HFFc6 (cell line): ENCODE data around the gene CLEC20A. TPM values are rescaled to one million over a fixed set of nuclear protein-coding genes. Genes with fewer than 3 reads are reported as not detected.

Source experiments
- DNase-seq: peaks from one replicate; pipeline ENCODE4 v3.0.0-alpha.2; 2018
- H3K27ac Mint-ChIP-seq: 2 replicates; pipeline ENCODE4 v1.8.0; 2020; ENCODE audit warnings: mild to moderate bottlenecking, mixed read lengths
- H3K27me3 Mint-ChIP-seq: 2 replicates; pipeline ENCODE4 v1.8.0; 2021; ENCODE audit warnings: mild to moderate bottlenecking, moderate library complexity, mixed read lengths; ENCODE audit not compliant: insufficient read depth
- H3K36me3 Mint-ChIP-seq: 2 replicates; pipeline ENCODE4 v1.8.0; 2021; ENCODE audit warnings: low read depth, mixed read lengths
- H3K4me1 Mint-ChIP-seq: 2 replicates; pipeline ENCODE4 v1.8.0; 2020; ENCODE audit warnings: low read depth, mixed read lengths
- H3K4me3 Mint-ChIP-seq: 2 replicates; pipeline ENCODE4 v1.8.0; 2020; ENCODE audit warnings: mild to moderate bottlenecking, moderate library complexity, mixed read lengths
- H3K9me3 Mint-ChIP-seq: 2 replicates; pipeline ENCODE4 v1.8.0; 2020; ENCODE audit warnings: mild to moderate bottlenecking, mixed read lengths
- total RNA-seq, 6 experiments: library from RNA; stranded (reverse); fragmentation: NEBNext Ultra II Directional; extraction: Animal tissue kit (Norgen Biotek cat#: 25700); gene quantifications; 2 replicates in 1 of 6; 3 replicates in 5 of 6; pipeline ENCODE4 v1.2.3, GENCODE V29; 2021
- TF ChIP-seq, protein P1 (sequence below): fragments of 200-600 bp; sonication (generic); IDR thresholded peaks from 2 replicates; pipeline ENCODE4 v1.5.0; 2021; ENCODE audit warnings: antibody characterized with exemption, mild to moderate bottlenecking

CLEC20A gene
- total RNA-seq, 6 experiments from 2014 or later = not detected

DNA sequence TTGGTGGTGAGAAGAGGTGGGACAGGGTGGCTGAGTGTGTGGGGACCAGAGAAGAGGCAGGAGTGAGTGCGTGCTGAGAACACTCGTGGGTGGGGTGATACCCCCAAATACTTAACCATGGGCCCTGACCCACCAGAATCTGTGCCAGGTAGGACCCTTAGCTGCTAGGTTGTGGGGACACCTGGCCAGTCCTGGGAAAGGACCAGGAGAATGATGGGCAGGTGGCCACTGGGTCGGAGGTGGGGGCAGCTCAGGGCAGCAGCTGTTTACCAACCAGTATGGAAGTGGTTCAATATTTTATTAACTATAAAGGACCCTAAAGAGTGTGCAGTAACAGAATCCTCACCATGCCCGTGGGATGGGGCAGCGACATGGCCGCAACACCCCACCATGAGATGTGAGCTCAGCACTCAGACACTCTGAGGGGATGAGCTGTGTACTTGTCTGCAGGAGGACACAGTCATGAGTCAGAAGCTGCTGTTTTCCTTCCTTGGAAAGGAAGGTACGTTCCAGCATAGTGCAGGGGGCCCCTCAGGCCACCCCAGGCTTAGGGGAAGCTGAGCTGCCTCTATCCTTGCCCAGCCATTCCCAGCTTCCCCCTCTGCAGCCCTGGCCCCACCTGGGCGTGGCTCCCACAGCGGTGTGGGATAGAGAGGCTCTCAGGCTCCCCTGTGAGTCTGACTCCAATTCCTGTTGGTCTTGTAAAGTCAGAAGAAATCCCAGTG, 41.6 kb upstream of the CLEC20A start:
- TF ChIP-seq, protein P1, sequence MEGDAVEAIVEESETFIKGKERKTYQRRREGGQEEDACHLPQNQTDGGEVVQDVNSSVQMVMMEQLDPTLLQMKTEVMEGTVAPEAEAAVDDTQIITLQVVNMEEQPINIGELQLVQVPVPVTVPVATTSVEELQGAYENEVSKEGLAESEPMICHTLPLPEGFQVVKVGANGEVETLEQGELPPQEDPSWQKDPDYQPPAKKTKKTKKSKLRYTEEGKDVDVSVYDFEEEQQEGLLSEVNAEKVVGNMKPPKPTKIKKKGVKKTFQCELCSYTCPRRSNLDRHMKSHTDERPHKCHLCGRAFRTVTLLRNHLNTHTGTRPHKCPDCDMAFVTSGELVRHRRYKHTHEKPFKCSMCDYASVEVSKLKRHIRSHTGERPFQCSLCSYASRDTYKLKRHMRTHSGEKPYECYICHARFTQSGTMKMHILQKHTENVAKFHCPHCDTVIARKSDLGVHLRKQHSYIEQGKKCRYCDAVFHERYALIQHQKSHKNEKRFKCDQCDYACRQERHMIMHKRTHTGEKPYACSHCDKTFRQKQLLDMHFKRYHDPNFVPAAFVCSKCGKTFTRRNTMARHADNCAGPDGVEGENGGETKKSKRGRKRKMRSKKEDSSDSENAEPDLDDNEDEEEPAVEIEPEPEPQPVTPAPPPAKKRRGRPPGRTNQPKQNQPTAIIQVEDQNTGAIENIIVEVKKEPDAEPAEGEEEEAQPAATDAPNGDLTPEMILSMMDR = no peak
- DNase-seq = peak; percentile 81
- Mint-ChIP-seq H3K9me3 (no peaks in the 10 kb centered on the region), H3K27ac (peak overlapping the region; percentile 96), H3K27me3 (no peaks in the 10 kb centered on the region), H3K4me1 (peaks cover 71% of the 10 kb centered on the region), H3K4me3 (peak overlapping the region; percentile 38), H3K36me3 (no peaks in the 10 kb centered on the region)

DNA sequence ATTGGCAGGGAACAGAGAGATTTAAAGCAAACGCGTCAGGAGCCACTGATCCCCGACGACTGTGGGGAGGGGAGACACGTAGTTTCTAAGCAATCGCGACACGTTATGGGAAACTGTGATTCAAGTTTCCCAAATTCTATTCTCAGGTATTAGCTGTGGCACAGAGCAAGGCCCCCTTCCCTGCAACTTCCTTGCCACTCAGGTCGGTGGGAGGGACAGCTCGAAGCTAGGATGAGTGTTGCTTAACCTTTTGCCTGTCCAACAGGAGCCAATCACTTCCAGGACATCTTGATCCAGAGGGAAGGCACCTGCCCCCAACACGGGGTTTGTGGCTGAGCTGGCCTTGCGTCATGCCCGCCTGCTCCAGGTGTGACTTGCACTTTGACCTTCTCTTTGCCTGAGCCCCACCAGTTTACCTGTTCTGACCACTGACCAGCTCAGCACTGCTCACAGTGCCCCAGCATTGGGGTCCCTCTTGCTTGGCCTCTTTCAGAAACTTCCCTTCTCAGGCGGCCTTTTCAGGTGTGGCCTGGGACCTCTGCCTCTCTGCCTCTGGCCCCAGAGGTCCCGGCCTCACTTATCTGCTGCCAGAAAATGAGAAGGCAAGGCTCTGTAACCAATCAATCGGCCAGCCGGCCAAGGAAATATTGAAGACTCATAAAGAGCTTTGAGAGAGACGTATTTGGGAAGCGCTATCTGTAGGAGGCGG, 40.8 kb upstream of the CLEC20A start:
- DNase-seq = no peak
- H3K9me3 Mint-ChIP-seq = no peaks in the 10 kb centered on the region
- H3K4me3 Mint-ChIP-seq = peak overlapping the region; percentile 38
- H3K27me3 Mint-ChIP-seq = no peaks in the 10 kb centered on the region
- H3K27ac Mint-ChIP-seq = peak overlapping the region; percentile 96
- no peaks in the 10 kb centered on the region for H3K36me3 Mint-ChIP-seq
- peaks cover 70% of the 10 kb centered on the region for H3K4me1 Mint-ChIP-seq
- TF ChIP-seq, protein P1 = no peak

DNA sequence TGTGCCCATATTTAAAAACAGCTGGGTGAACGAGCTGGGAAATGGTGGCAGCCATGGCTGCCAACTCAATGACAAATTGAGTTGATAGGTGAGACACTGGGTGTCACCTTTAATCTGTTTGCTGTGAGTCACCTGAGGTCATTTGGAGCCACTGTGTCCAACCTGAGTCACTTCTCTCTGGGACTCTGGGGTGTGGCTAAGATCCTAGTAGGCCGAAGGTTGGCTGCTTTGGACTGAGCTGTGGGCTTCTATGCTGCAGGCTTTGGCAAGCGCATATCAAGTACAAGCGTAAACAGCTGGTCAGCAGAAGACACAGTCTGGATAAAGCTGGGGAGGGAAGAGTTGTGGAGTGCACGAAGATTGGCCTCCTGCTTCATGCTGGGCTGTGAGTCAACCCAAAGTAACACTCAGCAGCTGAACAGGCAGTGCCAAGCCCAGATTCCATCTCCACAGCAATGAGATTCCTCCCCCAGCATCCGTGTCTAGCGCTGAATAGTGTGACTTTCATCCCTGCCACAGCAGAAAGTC, 40.1 kb upstream of the CLEC20A start:
- DNase-seq = peak; percentile 98
- Mint-ChIP-seq H3K9me3 (no peaks in the 10 kb centered on the region), H3K36me3 (no peaks in the 10 kb centered on the region), H3K27me3 (no peaks in the 10 kb centered on the region; the same call in 1 of the 2 replicates), H3K27ac (peak overlapping the region; percentile 96), H3K4me1 (peaks cover 72% of the 10 kb centered on the region), H3K4me3 (peak overlapping the region; percentile 38)
- TF ChIP-seq, protein P1 = no peak

DNA sequence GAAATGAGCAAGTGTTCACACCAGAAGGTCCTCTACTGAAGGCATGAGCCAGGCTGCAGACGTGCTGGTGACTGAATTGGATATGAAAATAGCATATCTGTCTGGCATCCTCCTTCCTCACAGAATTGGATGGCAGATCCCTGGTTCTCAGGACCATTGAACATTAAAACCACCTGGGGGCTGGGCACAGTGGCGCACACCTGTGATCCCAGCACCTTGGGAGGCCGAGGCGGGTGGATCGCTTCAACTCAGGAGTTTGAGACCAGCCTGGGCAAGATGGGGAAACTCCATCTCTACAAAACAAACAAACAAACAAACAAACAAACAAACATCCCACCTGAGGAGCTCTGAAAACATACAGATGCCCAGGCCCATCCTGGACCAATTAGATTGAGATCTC, 39.6 kb upstream of the CLEC20A start:
- Mint-ChIP-seq H3K27ac (peak overlapping the region; percentile 96), H3K9me3 (no peaks in the 10 kb centered on the region), H3K4me3 (peak overlapping the region; percentile 38), H3K27me3 (no peaks in the 10 kb centered on the region; the same call in 1 of the 2 replicates), H3K4me1 (peaks cover 66% of the 10 kb centered on the region), H3K36me3 (no peaks in the 10 kb centered on the region)
- TF ChIP-seq, protein P1 = no peak
- no peak for DNase-seq

DNA sequence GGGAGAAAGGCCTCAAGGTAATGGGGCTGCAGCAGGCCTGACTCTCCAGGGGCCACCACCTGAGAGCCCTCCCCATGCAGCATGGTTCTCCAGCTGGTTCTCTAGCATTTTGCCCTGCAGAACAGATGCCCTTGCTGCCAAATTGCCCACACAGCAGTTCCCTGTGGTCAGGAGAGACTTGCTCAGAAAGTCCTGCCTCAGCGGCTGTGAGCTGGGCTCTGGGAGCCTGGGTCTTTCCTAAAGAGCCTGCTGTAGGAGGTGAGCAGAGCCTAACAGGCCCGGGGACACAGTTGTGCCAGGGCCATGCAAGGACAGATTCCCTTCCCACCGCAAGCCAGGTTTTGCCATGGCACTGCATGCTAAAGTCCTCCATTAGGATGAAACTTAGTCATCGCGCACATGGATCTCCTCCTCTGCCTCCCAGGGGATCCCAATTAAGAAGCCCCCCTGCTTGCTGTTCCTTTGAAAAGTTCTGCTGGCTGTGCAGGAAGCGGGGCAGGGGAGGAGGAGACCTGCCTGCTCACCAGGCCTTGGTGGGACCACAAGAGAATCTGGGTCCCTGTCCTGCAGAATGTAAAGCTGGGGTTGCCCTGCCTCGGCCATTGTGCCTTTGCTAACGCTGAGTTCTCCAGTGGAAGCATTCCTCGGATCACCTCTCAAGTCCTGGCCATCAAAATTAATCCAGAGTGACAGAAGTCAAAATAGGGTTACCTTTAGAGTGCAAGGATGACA, 37.5 kb upstream of the CLEC20A start:
- no peaks in the 10 kb centered on the region; the same call in none of the 2 replicates for H3K27me3 Mint-ChIP-seq
- TF ChIP-seq, protein P1 = no peak
- peaks cover 63% of the 10 kb centered on the region for H3K4me1 Mint-ChIP-seq
- no peak for DNase-seq
- H3K4me3 Mint-ChIP-seq = no peak overlapping the region
- no peaks in the 10 kb centered on the region for H3K9me3 Mint-ChIP-seq
- no peak overlapping the region for H3K27ac Mint-ChIP-seq
- H3K36me3 Mint-ChIP-seq = no peaks in the 10 kb centered on the region
